OCI-LY7 (cell line): ENCODE data around the gene TEX44. TPM values are rescaled to one million over a fixed set of nuclear protein-coding genes. Genes with fewer than 3 reads are reported as not detected.

ENCODE experiments used
- BruUV-seq: library from RNA; stranded (reverse); fragments of 400-500 nt; replicated peaks from 2 replicates; lab custom pipeline; 2021; lab: Mats Ljungman, UMichigan
- CTCF ChIA-PET: fragments of 300-600 bp; sonication (Branson Sonifier 250); formaldehyde crosslinking; loops from one replicate; lab custom pipeline; 2022; ENCODE audit warnings: antibody characterized with exemption; ENCODE audit not compliant: unreplicated experiment; lab: Charles Lee
- POLR2A ChIA-PET: fragments of 300-600 bp; sonication (Branson Sonifier 250); formaldehyde crosslinking; loops from one replicate; lab custom pipeline; 2022; ENCODE audit warnings: antibody characterized with exemption; lab: Charles Lee
- DNase-seq: peaks from one replicate; pipeline ENCODE4 v3.0.0-alpha.2; 2015; ENCODE audit warnings: low spot score
- H2AFZ ChIP-seq: fragments of 200-600 bp; sonication (generic), shearing (Covaris generic); 2 replicates; pipeline ENCODE4 v1.6.1; 2014; ENCODE audit warnings: mild to moderate bottlenecking, antibody characterized with exemption, low read length, moderate library complexity
- H3K27ac ChIP-seq: fragments of 200-600 bp; sonication (generic); 2 replicates; pipeline ENCODE4 v1.5.1; 2014; ENCODE audit warnings: mixed run types, low read depth, mild to moderate bottlenecking, moderate library complexity, low read length, inconsistent platforms; ENCODE audit not compliant: poor library complexity, severe bottlenecking
- H3K36me3 ChIP-seq: fragments of 200-600 bp; sonication (generic); 2 replicates; pipeline ENCODE4 v1.6.1; 2014; ENCODE audit warnings: mild to moderate bottlenecking, antibody characterized with exemption, low read length, moderate library complexity, mixed read lengths; ENCODE audit not compliant: insufficient read depth
- H3K4me1 ChIP-seq: fragments of 200-600 bp; sonication (generic); 2 replicates; pipeline ENCODE4 v1.5.1; 2014; ENCODE audit warnings: mild to moderate bottlenecking, low read length; ENCODE audit not compliant: insufficient read depth, poor library complexity, severe bottlenecking
- H3K4me2 ChIP-seq: fragments of 200-600 bp; sonication (generic); 2 replicates; pipeline ENCODE4 v1.6.1; 2014; ENCODE audit warnings: mild to moderate bottlenecking, low read length
- H3K4me3 ChIP-seq: fragments of 200-600 bp; sonication (generic); 2 replicates; pipeline ENCODE4 v1.5.1; 2014; ENCODE audit warnings: mild to moderate bottlenecking, low read depth, low read length; ENCODE audit not compliant: poor library complexity, severe bottlenecking
- H3K79me2 ChIP-seq: fragments of 200-600 bp; sonication (generic); 2 replicates; pipeline ENCODE4 v1.6.1; 2016; ENCODE audit warnings: low read depth, mild to moderate bottlenecking, low read length, moderate library complexity, mixed read lengths; ENCODE audit not compliant: insufficient read depth
- H3K9me2 ChIP-seq: fragments of 200-600 bp; sonication (generic); 2 replicates; pipeline ENCODE4 v1.6.1; 2016; ENCODE audit warnings: mild to moderate bottlenecking, low read length, mixed read lengths; ENCODE audit not compliant: insufficient read depth
- H3K9me3 ChIP-seq: fragments of 200-600 bp; sonication (generic); 2 replicates; pipeline ENCODE4 v1.6.1; 2014; ENCODE audit warnings: mild to moderate bottlenecking, mixed run types, low read length, mixed read lengths
- H4K20me1 ChIP-seq: fragments of 200-600 bp; sonication (generic); 2 replicates; pipeline ENCODE4 v1.6.1; 2014; ENCODE audit warnings: mild to moderate bottlenecking, antibody characterized with exemption, low read length, moderate library complexity, mixed read lengths; ENCODE audit not compliant: insufficient read depth
- CTCF ChIP-seq: fragments of 200-600 bp; sonication (generic); conservative IDR thresholded peaks from 2 replicates; pipeline ENCODE4 v1.5.1; 2014; ENCODE audit warnings: mild to moderate bottlenecking, antibody characterized with exemption, low read length, moderate library complexity, mixed read lengths
- EZH2phosphoT487 ChIP-seq: fragments of 200-600 bp; sonication (generic); IDR thresholded peaks from 2 replicates; pipeline ENCODE4 v1.6.1; 2018; ENCODE audit warnings: low read depth, borderline replicate concordance, mild to moderate bottlenecking, mixed run types, antibody characterized with exemption, low read length, moderate library complexity, mixed read lengths
- intact Hi-C: fragments of 100-400 bp; cut with micrococcal nuclease; formaldehyde crosslinking; loops from one replicate; pipeline ENCODE4 v1.10.0; 2022; ENCODE audit not compliant: unreplicated experiment
- total RNA-seq, 2 experiments: library from RNA; depleted of rRNA in 1 of 2; stranded (reverse); fragments of >200 nt in 1 of 2; shearing (Covaris generic) in 1 of 2; gene quantifications; 2 replicates each; pipeline ENCODE4 v1.2.3, GENCODE V29; 2014 to 2022

TEX44 gene
- total RNA-seq, 2 experiments from 2014 or later: not detected

GRCh38 chr2:231632559-231633142 is 40.0 kb downstream of the TEX44 start:
- intact Hi-C loops: no loop called here
- H3K4me3 ChIP-seq: no peak overlapping the region
- no peaks in the 10 kb centered on the region for H3K4me1 ChIP-seq
- no peaks in the 10 kb centered on the region for H4K20me1 ChIP-seq
- ChIA-PET CTCF (interaction anchor here (1.1 kb wide), 1 partner anchor 15 kb away, joined by 3 read pairs; no protein-coding TSS in a partner anchor), POLR2A (interaction anchor here (0.9 to 1.4 kb wide), 4 partner anchors 10 to 51 kb away, joined by 3 to 4 read pairs (median 3); no protein-coding TSS in a partner anchor)
- no peaks in the 10 kb centered on the region for H3K79me2 ChIP-seq
- TF ChIP-seq CTCF (no peak), EZH2phosphoT487 (no peak)
- no peaks in the 10 kb centered on the region for H3K36me3 ChIP-seq
- no peak for DNase-seq
- H3K4me2 ChIP-seq: no peak overlapping the region
- no peak overlapping the region for H3K27ac ChIP-seq
- no peaks in the 10 kb centered on the region for H3K9me2 ChIP-seq
- H2AFZ ChIP-seq: peak overlapping the region; percentile 30; the same call in 1 of the 2 replicates
- BruUV-seq: no TSS peak
- no peaks in the 10 kb centered on the region for H3K9me3 ChIP-seq

- H3K4me2 ChIP-seq: no peak overlapping the region
These were observed 40.7 kb downstream of the TEX44 start for GRCh38 chr2:231633241-231633976.

More at GRCh38 chr2:231633241-231633976, 40.7 kb downstream of the TEX44 start:
- Histone ChIP-seq H2AFZ (peak overlapping the region; percentile 30; the same call in 1 of the 2 replicates), H3K4me3 (no peak overlapping the region), H3K36me3 (no peaks in the 10 kb centered on the region), H3K4me1 (no peaks in the 10 kb centered on the region), H3K79me2 (no peaks in the 10 kb centered on the region), H4K20me1 (no peaks in the 10 kb centered on the region), H3K9me2 (no peaks in the 10 kb centered on the region), H3K27ac (no peak overlapping the region), H3K9me3 (no peaks in the 10 kb centered on the region)
- CTCF ChIA-PET: interaction anchor here (1.1 kb wide), 1 partner anchor 14 kb away, joined by 3 read pairs; no protein-coding TSS in a partner anchor
- no peak for DNase-seq
- no TSS peak for BruUV-seq
- TF ChIP-seq EZH2phosphoT487: no peak
- no peak for TF ChIP-seq CTCF
- POLR2A ChIA-PET: interaction anchor here (0.9 to 1.4 kb wide), 4 partner anchors 11 to 50 kb away, joined by 3 to 4 read pairs (median 3); no protein-coding TSS in a partner anchor
- intact Hi-C loops: no loop called here
